Activated CD8-positive, alpha-beta memory T cell treated with anti-CD3 and anti-CD28 coated beads, Interleukin-2, amount 10 ng/mL, durations not matched to agents 7 days and 5 days (primary cell): ENCODE results near the gene C3. TPM values are rescaled to one million over a fixed set of nuclear protein-coding genes. Genes with fewer than 3 reads are reported as not detected.
A peak's percentile ranks its signal among the peaks of the same experiment; 100 is the strongest.
"Not testable (repeated sequence)": the region's sequence is repeated elsewhere in the genome, so short reads cannot be mapped to it uniquely, and the experiment has no call there.

Experiments
- ATAC-seq: fragments of 150-1000 bp; cut with Tn5 transposase; one replicate; pipeline ENCODE4 v1.10.0; 2021; ENCODE audit warnings: moderate library complexity
- CTCF ChIA-PET: fragments of 350-600 bp; sonication (Branson Sonifier 250); formaldehyde crosslinking; loops from one replicate; lab custom pipeline; 2021; ENCODE audit warnings: antibody characterized with exemption; lab: Charles Lee
- DNase-seq: peaks from one replicate; pipeline ENCODE4 v3.0.0-alpha.2; 2020
- H3K27ac Mint-ChIP-seq: one replicate; pipeline ENCODE4 v1.8.0; 2021; ENCODE audit warnings: mild to moderate bottlenecking, mixed read lengths
- H3K27me3 Mint-ChIP-seq: one replicate; pipeline ENCODE4 v1.8.0; 2021; ENCODE audit warnings: mixed read lengths
- H3K36me3 Mint-ChIP-seq: one replicate; pipeline ENCODE4 v1.8.0; 2021; ENCODE audit warnings: mild to moderate bottlenecking, mixed read lengths
- H3K4me1 Mint-ChIP-seq: one replicate; pipeline ENCODE4 v1.8.0; 2021; ENCODE audit warnings: mixed read lengths
- H3K4me3 Mint-ChIP-seq: one replicate; pipeline ENCODE4 v1.8.0; 2021; ENCODE audit warnings: mild to moderate bottlenecking, moderate library complexity, mixed read lengths
- H3K9me3 Mint-ChIP-seq: one replicate; pipeline ENCODE4 v1.8.0; 2022; ENCODE audit warnings: low read depth, mixed read lengths
- total RNA-seq, 2 experiments: library from RNA; stranded (reverse); gene quantifications; one replicate each; pipeline ENCODE4 v1.2.3, GENCODE V29; 2021

The C3 gene
- total RNA-seq = 1 to 10 TPM in 1 of 2 experiments, under 1 TPM in 1; 0.67 to 1.0 TPM

GRCh38 chr19:6720369-6721137, at the start of gene C3:
C3 (minus strand) TSS chr19:6720650; CDS start chr19:6720589, 61 bp downstream.
- no peak for ATAC-seq
- CTCF ChIA-PET = no interaction called here
- Mint-ChIP-seq H3K4me1 (peaks cover 45% of the 10 kb centered on the region), H3K4me3 (no peak within 1 kb of the TSS), H3K27me3 (peaks cover 2% of the 10 kb centered on the region), H3K27ac (no peak within 1 kb of the TSS), H3K9me3 (peaks cover 6% of the 10 kb centered on the region), H3K36me3 (no peaks in the 10 kb centered on the region)
- DNase-seq = no peak

GRCh38 chr19:6769006-6769619, 48.7 kb upstream of the C3 start:
- Mint-ChIP-seq H3K27me3 (no peaks in the 10 kb centered on the region), H3K27ac (peak overlapping the region; percentile 57), H3K9me3 (no peaks in the 10 kb centered on the region), H3K4me1 (peaks cover 44% of the 10 kb centered on the region), H3K36me3 (peaks cover 6% of the 10 kb centered on the region), H3K4me3 (no peak overlapping the region)
- no peak for DNase-seq
- ATAC-seq = no peak
- CTCF ChIA-PET = interaction anchor here (0.7 to 4.4 kb wide), 8 partner anchors 10 to 551 kb away, joined by 3 to 23 read pairs (median 10); no protein-coding TSS in a partner anchor

- CTCF ChIA-PET = interaction anchor here (0.6 to 4.4 kb wide), 7 partner anchors 11 to 114 kb away, joined by 3 to 23 read pairs (median 9); no protein-coding TSS in a partner anchor
- H3K9me3 Mint-ChIP-seq = no peaks in the 10 kb centered on the region
- H3K27me3 Mint-ChIP-seq = no peaks in the 10 kb centered on the region
- peak overlapping the region; percentile 91 for H3K4me3 Mint-ChIP-seq
- peak overlapping the region; percentile 93 for H3K27ac Mint-ChIP-seq
- H3K36me3 Mint-ChIP-seq = peaks cover under 1% of the 10 kb centered on the region
- DNase-seq = peak; percentile 58
- ATAC-seq = no peak
- peaks cover 39% of the 10 kb centered on the region for H3K4me1 Mint-ChIP-seq
These were observed 47.9 kb upstream of the C3 start for GRCh38 chr19:6768236-6768785.

GRCh38 chr19:6767357-6768235, 47.1 kb upstream of the C3 start, which contains the start of gene SH2D3A:
SH2D3A (minus strand) TSS chr19:6767435; CDS start chr19:6763748, 3,687 bp downstream.
- Mint-ChIP-seq H3K27ac (peak within 1 kb of the TSS; percentile 93), H3K4me1 (peaks cover 38% of the 10 kb centered on the region), H3K36me3 (no peaks in the 10 kb centered on the region), H3K9me3 (no peaks in the 10 kb centered on the region), H3K27me3 (no peaks in the 10 kb centered on the region), H3K4me3 (peak within 1 kb of the TSS; percentile 91)
- CTCF ChIA-PET = interaction anchor here (1.2 to 4.4 kb wide), 7 partner anchors 11 to 113 kb away, joined by 3 to 23 read pairs (median 9); no protein-coding TSS in a partner anchor
- DNase-seq (peak; percentile 98), ATAC-seq (peak; percentile 77)

- peak; percentile 77 for DNase-seq
- Mint-ChIP-seq H3K9me3 (no peaks in the 10 kb centered on the region), H3K36me3 (no peaks in the 10 kb centered on the region), H3K4me3 (peak overlapping the region; percentile 91), H3K4me1 (peaks cover 34% of the 10 kb centered on the region), H3K27ac (peak overlapping the region; percentile 93), H3K27me3 (no peaks in the 10 kb centered on the region)
- ATAC-seq = peak; percentile 47
- CTCF ChIA-PET = interaction anchor here (1.0 to 4.4 kb wide), 4 partner anchors 13 to 215 kb away, joined by 4 to 23 read pairs (median 5); no protein-coding TSS in a partner anchor
These were observed 46.6 kb upstream of the C3 start for GRCh38 chr19:6767081-6767356.

- no peaks in the 10 kb centered on the region for H3K27me3 Mint-ChIP-seq
- H3K4me3 Mint-ChIP-seq = peak overlapping the region; percentile 91
- DNase-seq (no peak), ATAC-seq (no peak)
- H3K27ac Mint-ChIP-seq = peak overlapping the region; percentile 93
- H3K9me3 Mint-ChIP-seq = no peaks in the 10 kb centered on the region
- H3K36me3 Mint-ChIP-seq = peaks cover 1% of the 10 kb centered on the region
- CTCF ChIA-PET = interaction anchor here (1.0 to 4.4 kb wide), 5 partner anchors 13 to 215 kb away, joined by 3 to 23 read pairs (median 5); no protein-coding TSS in a partner anchor
- peaks cover 29% of the 10 kb centered on the region for H3K4me1 Mint-ChIP-seq
These were observed 46.1 kb upstream of the C3 start for GRCh38 chr19:6766357-6767080.

- H3K4me1 Mint-ChIP-seq = peaks cover 28% of the 10 kb centered on the region
- H3K27me3 Mint-ChIP-seq = no peaks in the 10 kb centered on the region
- DNase-seq (peak; percentile 45), ATAC-seq (no peak)
- peaks cover 8% of the 10 kb centered on the region for H3K36me3 Mint-ChIP-seq
- CTCF ChIA-PET = interaction anchor here (1.0 to 1.4 kb wide), 4 partner anchors 12 to 214 kb away, joined by 3 to 5 read pairs (median 4); no protein-coding TSS in a partner anchor
- peak overlapping the region; percentile 93 for H3K27ac Mint-ChIP-seq
- peak overlapping the region; percentile 91 for H3K4me3 Mint-ChIP-seq
- no peaks in the 10 kb centered on the region for H3K9me3 Mint-ChIP-seq
These were observed 45.4 kb upstream of the C3 start for GRCh38 chr19:6765738-6766356.

- H3K4me3 Mint-ChIP-seq, H3K9me3 Mint-ChIP-seq, DNase-seq, H3K27me3 Mint-ChIP-seq, H3K27ac Mint-ChIP-seq, ATAC-seq: not testable (repeated sequence)
- CTCF ChIA-PET = interaction anchor here (1.6 kb wide), 1 partner anchor 246 kb away, joined by 3 read pairs; no protein-coding TSS in a partner anchor
- H3K36me3 Mint-ChIP-seq = peaks cover 26% of the 10 kb centered on the region
- peaks cover 20% of the 10 kb centered on the region for H3K4me1 Mint-ChIP-seq
These were observed 41.9 kb upstream of the C3 start for GRCh38 chr19:6762253-6762797.

GRCh38 chr19:6761053-6761676, 40.7 kb upstream of the C3 start:
- DNase-seq = peak; percentile 56
- no peak overlapping the region for H3K4me3 Mint-ChIP-seq
- CTCF ChIA-PET = interaction anchor here (0.9 to 1.6 kb wide), 6 partner anchors 9 to 245 kb away, joined by 3 to 4 read pairs (median 3); partner anchors contain the start of gene VAV1
- H3K27ac Mint-ChIP-seq = no peak overlapping the region
- H3K9me3 Mint-ChIP-seq = no peaks in the 10 kb centered on the region
- no peaks in the 10 kb centered on the region for H3K27me3 Mint-ChIP-seq
- ATAC-seq = no peak
- H3K4me1 Mint-ChIP-seq = peaks cover 14% of the 10 kb centered on the region
- H3K36me3 Mint-ChIP-seq = peaks cover 26% of the 10 kb centered on the region

- peaks cover 26% of the 10 kb centered on the region for H3K36me3 Mint-ChIP-seq
- H3K4me1 Mint-ChIP-seq = peaks cover 8% of the 10 kb centered on the region
- H3K4me3 Mint-ChIP-seq = no peak overlapping the region
- ATAC-seq (no peak), DNase-seq (no peak)
- no peaks in the 10 kb centered on the region for H3K9me3 Mint-ChIP-seq
- no peak overlapping the region for H3K27ac Mint-ChIP-seq
- H3K27me3 Mint-ChIP-seq = no peaks in the 10 kb centered on the region
- CTCF ChIA-PET = interaction anchor here (0.9 to 1.6 kb wide), 5 partner anchors 9 to 244 kb away, joined by 3 to 4 read pairs (median 3); partner anchors contain the start of gene VAV1
These were observed 40.2 kb upstream of the C3 start for GRCh38 chr19:6760606-6761005.
